OCI-LY1 (cell line): ENCODE results near the gene WDR62.
"Not testable (repeated sequence)": the region's sequence is repeated elsewhere in the genome, so short reads cannot be mapped to it uniquely, and the experiment has no call there.

Source experiments
- H2AFZ ChIP-seq: fragments of 200-600 bp; sonication (generic), shearing (Covaris generic); 2 replicates; pipeline ENCODE4 v1.6.0; 2014; ENCODE audit warnings: antibody characterized with exemption, mild to moderate bottlenecking, low read length
- H3F3A ChIP-seq: fragments of 200-600 bp; sonication (generic), shearing (Covaris generic); 2 replicates; pipeline ENCODE4 v1.6.0; 2014; ENCODE audit warnings: mild to moderate bottlenecking, antibody characterized with exemption, low read length, moderate library complexity; ENCODE audit not compliant: insufficient read depth
- H3K27ac ChIP-seq: fragments of 200-600 bp; sonication (generic); 2 replicates; pipeline ENCODE4 v1.5.1; 2014; ENCODE audit warnings: low read length, mixed run types, mild to moderate bottlenecking, low read depth; ENCODE audit not compliant: poor library complexity, severe bottlenecking
- H3K27me3 ChIP-seq: fragments of 200-600 bp; sonication (generic); 2 replicates; pipeline ENCODE4 v1.6.0; 2014; ENCODE audit warnings: antibody characterized with exemption, mild to moderate bottlenecking, low read length, moderate library complexity; ENCODE audit not compliant: insufficient read depth
- H3K36me3 ChIP-seq: fragments of 200-600 bp; sonication (generic); 2 replicates; pipeline ENCODE4 v1.6.1; 2014; ENCODE audit warnings: mild to moderate bottlenecking, antibody characterized with exemption, low read length, moderate library complexity, mixed read lengths; ENCODE audit not compliant: insufficient read depth
- H3K4me1 ChIP-seq: fragments of 200-600 bp; sonication (generic); 2 replicates; pipeline ENCODE4 v1.5.1; 2014; ENCODE audit warnings: mild to moderate bottlenecking, low read length, moderate library complexity; ENCODE audit not compliant: insufficient read depth, severe bottlenecking
- H3K4me2 ChIP-seq: fragments of 200-600 bp; sonication (generic), shearing (Covaris generic); 2 replicates; pipeline ENCODE4 v1.6.1; 2014; ENCODE audit warnings: low read length
- H3K4me3 ChIP-seq: fragments of 200-600 bp; sonication (generic); 2 replicates; pipeline ENCODE4 v1.5.1; 2014; ENCODE audit warnings: low read length, low read depth, mild to moderate bottlenecking, mixed read lengths; ENCODE audit not compliant: poor library complexity, severe bottlenecking
- H3K79me2 ChIP-seq: fragments of 200-600 bp; shearing (Covaris generic); 2 replicates; pipeline ENCODE4 v1.6.1; 2016; ENCODE audit warnings: mixed run types, low read length, mixed read lengths; ENCODE audit not compliant: insufficient read depth
- H3K9ac ChIP-seq: fragments of 200-600 bp; sonication (generic), shearing (Covaris generic); 2 replicates; pipeline ENCODE4 v1.6.1; 2014; ENCODE audit warnings: mild to moderate bottlenecking, low read length, mixed read lengths
- H3K9me2 ChIP-seq: fragments of 200-600 bp; sonication (generic), shearing (Covaris generic); 2 replicates; pipeline ENCODE4 v1.6.1; 2014; ENCODE audit warnings: low read depth, mild to moderate bottlenecking, low read length, mixed read lengths
- H3K9me3 ChIP-seq: fragments of 200-600 bp; shearing (Covaris generic); 2 replicates; pipeline ENCODE4 v1.6.1; 2014; ENCODE audit warnings: low read length, mixed read lengths
- H4K20me1 ChIP-seq: fragments of 200-600 bp; sonication (generic), shearing (Covaris generic); 2 replicates; pipeline ENCODE4 v1.6.0; 2016; ENCODE audit warnings: mild to moderate bottlenecking, low read length; ENCODE audit not compliant: insufficient read depth
- CTCF ChIP-seq: fragments of 200-600 bp; sonication (generic), shearing (Covaris generic); IDR thresholded peaks from 2 replicates; pipeline ENCODE4 v1.5.1; 2017; ENCODE audit warnings: mild to moderate bottlenecking, antibody characterized with exemption, low read length, moderate library complexity, mixed read lengths
- EZH2 ChIP-seq: fragments of 200-600 bp; sonication (generic), shearing (Covaris generic); IDR thresholded peaks from 2 replicates; pipeline ENCODE4 v1.8.0; 2017; ENCODE audit warnings: borderline replicate concordance, mixed run types, mild to moderate bottlenecking, antibody characterized with exemption, low read length, moderate library complexity, mixed read lengths

The WDR62 gene

GRCh38 chr19:36064826-36065225 is 10.1 kb downstream of the WDR62 start:
- Histone ChIP-seq H3K36me3 (peaks cover 78% of the 10 kb centered on the region), H2AFZ (no peak overlapping the region), H3K27ac (no peak overlapping the region), H4K20me1 (no peaks in the 10 kb centered on the region), H3K79me2 (no peaks in the 10 kb centered on the region), H3K27me3 (no peaks in the 10 kb centered on the region), H3K4me3 (no peak overlapping the region), H3K4me1 (no peaks in the 10 kb centered on the region), H3K9ac (no peak overlapping the region), H3K9me3 (no peaks in the 10 kb centered on the region), H3K9me2 (no peaks in the 10 kb centered on the region), H3F3A (no peaks in the 10 kb centered on the region), H3K4me2 (no peak overlapping the region)
- TF ChIP-seq CTCF: no peak
- no peak for TF ChIP-seq EZH2

GRCh38 chr19:36067681-36068080 is 13.0 kb downstream of the WDR62 start:
- no peak overlapping the region for H3K27ac ChIP-seq

GRCh38 chr19:36068810-36069499 is 14.3 kb downstream of the WDR62 start:
- H3K4me3 ChIP-seq, H3K27ac ChIP-seq, H3K9me2 ChIP-seq, H3K9ac ChIP-seq, H3K9me3 ChIP-seq, H3F3A ChIP-seq, H3K79me2 ChIP-seq, H3K27me3 ChIP-seq, H3K4me1 ChIP-seq, H4K20me1 ChIP-seq, H2AFZ ChIP-seq, H3K4me2 ChIP-seq: not testable (repeated sequence)
- peaks cover 81% of the 10 kb centered on the region for H3K36me3 ChIP-seq

More at GRCh38 chr19:36067681-36068080, 13.0 kb downstream of the WDR62 start:
- Histone ChIP-seq H3K4me2 (no peak overlapping the region), H2AFZ (no peak overlapping the region), H4K20me1 (no peaks in the 10 kb centered on the region), H3K9ac (no peak overlapping the region), H3K36me3 (peaks cover 78% of the 10 kb centered on the region), H3K9me3 (no peaks in the 10 kb centered on the region), H3K9me2 (no peaks in the 10 kb centered on the region), H3F3A (no peaks in the 10 kb centered on the region), H3K79me2 (no peaks in the 10 kb centered on the region), H3K27me3 (no peaks in the 10 kb centered on the region), H3K4me1 (no peaks in the 10 kb centered on the region), H3K4me3 (no peak overlapping the region)
- TF ChIP-seq CTCF (no peak), EZH2 (no peak)

- TF ChIP-seq CTCF (no peak), EZH2 (no peak)
- Histone ChIP-seq H3K27me3 (no peaks in the 10 kb centered on the region), H3K79me2 (no peaks in the 10 kb centered on the region), H2AFZ (no peak overlapping the region), H3K27ac (no peak overlapping the region), H3K9me3 (no peaks in the 10 kb centered on the region), H3K9me2 (no peaks in the 10 kb centered on the region), H3K36me3 (peaks cover 82% of the 10 kb centered on the region), H3K9ac (no peak overlapping the region), H3K4me1 (no peaks in the 10 kb centered on the region), H3K4me3 (no peak overlapping the region), H3K4me2 (no peak overlapping the region), H4K20me1 (no peaks in the 10 kb centered on the region), H3F3A (no peaks in the 10 kb centered on the region)
Observed at GRCh38 chr19:36072081-36072480, 17.4 kb downstream of the WDR62 start.
